Spinal cord (tissue), 10 donors: Measurements from ENCODE around the gene RHAG. TPM values are rescaled to one million over a fixed set of nuclear protein-coding genes. Genes with fewer than 3 reads are reported as not detected.
"Not testable (repeated sequence)": the region's sequence is repeated elsewhere in the genome, so short reads cannot be mapped to it uniquely, and the experiment has no call there.

Source experiments
- DNase-seq, 6 donors: peaks; one replicate each; pipeline versions ENCODE4 v3.0.0 to v3.0.0-alpha.2; 2013 to 2015; ENCODE audit warnings: low spot score in 6 of 6, low read depth in 4 of 6
- H3K27ac ChIP-seq: one replicate; pipeline ENCODE4 v1.5.1; 2013; ENCODE audit warnings: low read depth, low read length, control low read depth
- H3K27me3 ChIP-seq: one replicate; pipeline ENCODE4 v1.6.1; 2013; ENCODE audit warnings: low read length; ENCODE audit not compliant: control insufficient read depth, insufficient read depth
- H3K36me3 ChIP-seq: one replicate; pipeline ENCODE4 v1.6.1; 2013; ENCODE audit warnings: low read length; ENCODE audit not compliant: control insufficient read depth, insufficient read depth
- H3K4me1 ChIP-seq: one replicate; pipeline ENCODE4 v1.6.1; 2013; ENCODE audit warnings: low read length; ENCODE audit not compliant: control insufficient read depth, insufficient read depth
- H3K4me3 ChIP-seq: one replicate; pipeline ENCODE4 v1.5.1; 2013; ENCODE audit warnings: low read depth, low read length, control low read depth
- H3K9me3 ChIP-seq: one replicate; pipeline ENCODE4 v1.6.1; 2013; ENCODE audit warnings: low read length; ENCODE audit not compliant: control insufficient read depth, insufficient read depth
- WGBS: methylation state at CpG from one replicate; pipeline ENCODE4 v1.1.5; 2013; ENCODE audit warnings: missing lambda C conversion rate; ENCODE audit not compliant: insufficient coverage; 5-methylcytosine and 5-hydroxymethylcytosine counted together
- polyA plus RNA-seq, 2 donors: library from polyadenylated mRNA; unstranded; fragments of 120-200 nt; gene quantifications; one replicate each; pipeline ENCODE4 v1.2.1, GENCODE V29; 2013; ENCODE audit not compliant: insufficient read length in 2 of 2
- total RNA-seq, 2 donors: library from RNA; depleted of rRNA in 1 of 2; stranded (reverse); fragments of 120-200 nt in 1 of 2; fragments of >200 nt in 1 of 2; gene quantifications; one replicate each; pipeline versions ENCODE4 v1.2.3 to v1.2.4, GENCODE V29; 2013 to 2014
- donor health status: healthy.

RHAG gene
- total and polyA plus RNA-seq, 4 donors: 0.27 to 11.0 (median 1.5) TPM

- Histone ChIP-seq H3K27ac (no peak overlapping the region), H3K36me3 (no peaks in the 10 kb centered on the region), H3K9me3 (no peaks in the 10 kb centered on the region), H3K27me3 (no peaks in the 10 kb centered on the region), H3K4me3 (no peak overlapping the region), H3K4me1 (no peaks in the 10 kb centered on the region)
- 94% methylated on average over 3 of the region's 3 CpGs for WGBS
- DNase-seq: no peak
These were observed 9.8 kb downstream of the RHAG start for GRCh38 chr6:49626811-49627210.

- H3K27ac ChIP-seq: no peak overlapping the region
- H3K9me3 ChIP-seq: no peaks in the 10 kb centered on the region
- H3K4me3 ChIP-seq: no peak overlapping the region
- H3K36me3 ChIP-seq: no peaks in the 10 kb centered on the region
- H3K4me1 ChIP-seq: no peaks in the 10 kb centered on the region
- no peak for DNase-seq
- no peaks in the 10 kb centered on the region for H3K27me3 ChIP-seq
These were observed 18.4 kb downstream of the RHAG start for GRCh38 chr6:49618257-49618656.

- not testable (repeated sequence) for H3K4me3 ChIP-seq, H3K9me3 ChIP-seq, H3K27me3 ChIP-seq, H3K27ac ChIP-seq, H3K4me1 ChIP-seq, H3K36me3 ChIP-seq, DNase-seq
- 100% methylated on average over 1 of the region's 5 CpGs for WGBS
These were observed 22.5 kb downstream of the RHAG start for GRCh38 chr6:49614144-49614543.

GRCh38 chr6:49609285-49609684 lies 27.4 kb downstream of the RHAG start:
- Histone ChIP-seq H3K9me3 (no peaks in the 10 kb centered on the region), H3K36me3 (no peaks in the 10 kb centered on the region), H3K27ac (no peak overlapping the region), H3K27me3 (no peaks in the 10 kb centered on the region), H3K4me1 (no peaks in the 10 kb centered on the region), H3K4me3 (no peak overlapping the region)
- no peak for DNase-seq
- 100% methylated on average over 1 of the region's 1 CpG for WGBS

GRCh38 chr6:49608275-49608674 lies 28.4 kb downstream of the RHAG start:
- not testable (repeated sequence) for H3K4me3 ChIP-seq, H3K9me3 ChIP-seq, H3K27me3 ChIP-seq, H3K4me1 ChIP-seq, DNase-seq, H3K36me3 ChIP-seq, H3K27ac ChIP-seq
- no CpG with 5 or more reads among the region's 9 CpGs for WGBS

GRCh38 chr6:49607391-49607982 lies 29.2 kb downstream of the RHAG start:
- Histone ChIP-seq H3K27me3 (no peaks in the 10 kb centered on the region), H3K36me3 (no peaks in the 10 kb centered on the region), H3K27ac (no peak overlapping the region), H3K9me3 (no peaks in the 10 kb centered on the region), H3K4me1 (no peaks in the 10 kb centered on the region), H3K4me3 (no peak overlapping the region)
- no peak for DNase-seq

- WGBS: 10% methylated on average over 1 of the region's 4 CpGs
- Histone ChIP-seq H3K4me1 (no peaks in the 10 kb centered on the region), H3K36me3 (no peaks in the 10 kb centered on the region), H3K9me3 (no peaks in the 10 kb centered on the region), H3K4me3 (no peak overlapping the region), H3K27ac (no peak overlapping the region), H3K27me3 (no peaks in the 10 kb centered on the region)
- DNase-seq: peak; percentile 40 to 95 (median 80)
These were observed 29.8 kb downstream of the RHAG start for GRCh38 chr6:49606721-49607390.

- H3K4me1 ChIP-seq, H3K4me3 ChIP-seq, H3K36me3 ChIP-seq, H3K27ac ChIP-seq, H3K9me3 ChIP-seq, DNase-seq, H3K27me3 ChIP-seq: not testable (repeated sequence)
- no CpG with 5 or more reads among the region's 3 CpGs for WGBS
These were observed 32.6 kb downstream of the RHAG start for GRCh38 chr6:49604080-49604479.

GRCh38 chr6:49587262-49587661 lies 49.4 kb downstream of the RHAG start:
- 92% methylated on average over 4 of the region's 5 CpGs for WGBS
- H3K36me3 ChIP-seq, DNase-seq, H3K27ac ChIP-seq, H3K27me3 ChIP-seq, H3K4me3 ChIP-seq, H3K9me3 ChIP-seq, H3K4me1 ChIP-seq: not testable (repeated sequence)

GRCh38 chr6:49582529-49582928 lies 54.1 kb downstream of the RHAG start:
- DNase-seq: no peak
- Histone ChIP-seq H3K36me3 (no peaks in the 10 kb centered on the region), H3K4me3 (no peak overlapping the region), H3K27ac (no peak overlapping the region), H3K9me3 (no peaks in the 10 kb centered on the region), H3K27me3 (no peaks in the 10 kb centered on the region), H3K4me1 (no peaks in the 10 kb centered on the region)
- no CpG with 5 or more reads among the region's 1 CpG for WGBS
